Mammary epithelial cell (primary cell): ENCODE results near the gene EPRS1.

Experiments
- CTCF ChIP-seq, 2 donors: IDR thresholded peaks in 1 of 2; conservative IDR thresholded peaks in 1 of 2; 2 replicates each; pipeline ENCODE4 v1.5.1; 2011 to 2012; ENCODE audit warnings: inconsistent platforms in 2 of 2, low read length in 2 of 2, mild to moderate bottlenecking in 2 of 2, control low read depth in 1 of 2, low read depth in 1 of 2; ENCODE audit not compliant: insufficient read depth in 1 of 2; ENCODE audit errors: extremely low read depth in 1 of 2
- EZH2 ChIP-seq: IDR thresholded peaks from 2 replicates; pipeline ENCODE4 v1.6.1; 2012; ENCODE audit warnings: low read length, inconsistent platforms, borderline replicate concordance

DNA sequence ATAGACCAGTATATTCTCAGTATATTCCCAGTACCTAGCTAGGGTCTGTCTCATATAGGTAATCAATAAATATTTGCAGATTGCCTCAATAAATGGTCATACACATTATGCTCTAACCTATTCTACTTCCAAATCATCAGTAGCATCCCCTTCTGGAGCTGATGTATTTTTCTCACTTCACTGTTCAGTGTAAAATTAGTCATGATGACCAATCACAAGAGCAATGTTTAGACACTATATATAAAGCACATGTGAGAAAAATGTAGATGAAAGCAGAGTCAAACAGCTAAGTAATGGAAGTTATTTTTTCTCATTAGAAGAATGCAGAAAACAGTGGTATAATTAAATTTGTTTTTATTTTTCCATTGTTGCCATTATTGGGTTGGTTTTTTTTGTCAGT, 34.7 kb downstream of the EPRS1 start:
- TF ChIP-seq CTCF (conservative IDR thresholded peaks at IDR 0.05 in 1 of 2, IDR thresholded peaks at IDR 0.05 in 1 of 2; ENCODE audit: extremely low read depth in 1 of 2, insufficient read depth in 1 of 2, low read depth in 1 of 2, low read length in 2 of 2) (no peak), EZH2 (no peak)
